HG02885 (cell line): ENCODE data around the gene AK4.
A peak's percentile ranks its signal among the peaks of the same experiment; 100 is the strongest.

Source experiments
- ATAC-seq: cut with Tn5 transposase; IDR thresholded peaks from one replicate; pipeline ENCODE4 v1.9.1; 2021; ENCODE audit warnings: mild to moderate bottlenecking; ENCODE audit not compliant: unreplicated experiment, poor library complexity

AK4 gene

GRCh38 chr1:65265651-65266351 is 117.8 kb downstream of the AK4 start:
- peak; percentile 83 for ATAC-seq

DNA sequence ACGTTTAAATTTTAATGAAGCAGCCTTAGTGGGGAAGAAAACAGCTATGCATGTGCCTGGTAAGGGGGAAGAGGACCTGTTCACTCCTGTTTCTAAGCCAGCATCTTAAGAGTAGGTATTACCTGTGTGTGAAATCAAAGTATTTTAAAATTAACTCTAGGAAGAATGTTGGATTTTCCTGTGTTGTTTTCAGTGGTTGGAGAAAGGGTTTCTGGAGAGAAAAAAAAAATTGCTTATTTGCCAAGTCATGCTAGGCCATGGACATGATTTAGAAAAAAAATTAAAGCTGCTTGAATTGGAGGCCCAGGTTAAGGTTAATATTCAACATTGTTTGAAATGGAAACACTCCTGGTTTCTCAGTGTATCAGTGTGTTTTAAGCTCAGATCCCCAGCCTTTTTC is 118.5 kb downstream of the AK4 start:
- ATAC-seq, result no peak

GRCh38 chr1:65267271-65267670 is 119.3 kb downstream of the AK4 start:
- no peak for ATAC-seq

DNA sequence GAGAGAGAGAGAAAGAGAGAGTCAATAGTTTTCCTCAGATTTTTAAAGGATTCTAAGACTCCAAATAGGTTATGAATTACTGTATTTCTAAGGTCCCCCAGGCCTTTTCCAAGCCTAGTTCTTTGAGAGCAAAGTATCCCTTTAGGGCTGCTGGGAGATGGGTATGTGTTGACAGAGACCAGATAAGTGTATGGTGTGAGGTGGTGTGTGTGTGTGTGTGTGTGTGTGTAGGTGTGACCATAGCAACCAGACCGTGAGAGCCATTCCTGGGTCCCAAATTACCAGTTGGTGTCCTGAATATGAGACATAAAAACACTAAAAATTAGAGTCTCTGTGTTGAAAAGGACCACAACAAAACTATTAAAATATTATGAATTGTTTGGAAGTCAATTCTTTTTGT is 119.7 kb downstream of the AK4 start:
- ATAC-seq, result no peak

DNA sequence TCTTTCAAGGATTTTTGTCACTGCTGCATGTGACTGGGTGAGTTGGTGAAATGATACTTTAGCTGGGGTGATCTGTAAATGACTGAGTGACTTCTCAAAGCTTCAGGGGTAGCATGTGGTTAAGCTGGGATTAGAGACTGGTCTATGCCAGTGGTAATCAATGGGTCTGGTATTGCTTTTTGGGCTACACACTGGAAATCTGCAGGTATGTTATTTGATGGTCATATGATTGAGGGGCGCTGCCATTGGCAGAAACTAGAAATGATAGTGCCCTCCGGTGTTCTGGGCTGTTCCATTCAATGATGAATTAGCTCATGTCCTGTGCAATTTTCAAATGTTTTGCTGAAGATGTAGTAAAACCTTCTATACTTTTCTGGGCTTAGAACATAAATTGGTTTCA is 121.6 kb downstream of the AK4 start:
- ATAC-seq, result no peak

GRCh38 chr1:65276197-65276939 is 128.4 kb downstream of the AK4 start:
- no peak for ATAC-seq

- no peak for ATAC-seq
Observed at GRCh38 chr1:65277605-65278347, 129.8 kb downstream of the AK4 start.

- no peak for ATAC-seq
Observed at GRCh38 chr1:65278376-65279069, 130.5 kb downstream of the AK4 start.

DNA sequence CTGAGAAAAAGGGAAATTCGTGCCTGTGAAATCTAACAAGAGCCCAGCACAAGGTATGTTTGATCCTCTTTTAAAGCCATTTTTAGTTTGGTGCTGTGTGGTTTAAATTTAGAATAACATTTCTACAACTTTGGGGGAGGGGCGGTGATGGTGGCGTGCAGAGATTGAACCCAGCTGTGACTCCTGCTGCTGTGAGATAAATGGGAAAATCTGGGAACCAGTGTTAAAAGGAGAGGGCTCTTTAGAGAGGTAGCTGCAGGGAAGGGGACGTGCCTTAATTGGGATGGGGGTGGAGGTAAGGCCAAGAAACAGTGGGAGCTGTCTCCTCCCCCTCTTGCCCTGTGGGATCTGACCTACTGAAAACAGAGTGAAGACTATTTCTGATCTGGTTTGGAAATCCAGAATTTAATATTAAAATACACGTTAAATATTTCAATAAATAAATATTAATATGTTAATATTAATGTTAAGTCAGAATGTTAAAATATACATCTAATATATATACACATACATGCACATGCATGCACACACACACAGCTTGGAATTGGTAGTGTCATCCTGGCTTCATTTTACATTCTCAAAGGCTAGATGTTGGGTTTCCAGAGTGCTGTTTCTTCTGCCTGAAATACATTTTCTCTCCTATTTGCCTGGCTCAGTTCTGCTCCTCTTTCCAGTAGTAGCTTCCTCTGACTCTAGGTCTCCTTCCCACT is 131.2 kb downstream of the AK4 start:
- no peak for ATAC-seq
